OCI-LY7 (cell line): ENCODE data around the gene IRF8. TPM values are rescaled to one million over a fixed set of nuclear protein-coding genes. Genes with fewer than 3 reads are reported as not detected.
A peak's percentile ranks its signal among the peaks of the same experiment; 100 is the strongest.

Experiments
- BruUV-seq: library from RNA; stranded (reverse); fragments of 400-500 nt; replicated peaks from 2 replicates; lab custom pipeline; 2021; lab: Mats Ljungman, UMichigan
- CTCF ChIA-PET: fragments of 300-600 bp; sonication (Branson Sonifier 250); formaldehyde crosslinking; loops from one replicate; lab custom pipeline; 2022; ENCODE audit warnings: antibody characterized with exemption; ENCODE audit not compliant: unreplicated experiment; lab: Charles Lee
- POLR2A ChIA-PET: fragments of 300-600 bp; sonication (Branson Sonifier 250); formaldehyde crosslinking; loops from one replicate; lab custom pipeline; 2022; ENCODE audit warnings: antibody characterized with exemption; lab: Charles Lee
- DNase-seq: peaks from one replicate; pipeline ENCODE4 v3.0.0-alpha.2; 2015; ENCODE audit warnings: low spot score
- H2AFZ ChIP-seq: fragments of 200-600 bp; sonication (generic), shearing (Covaris generic); 2 replicates; pipeline ENCODE4 v1.6.1; 2014; ENCODE audit warnings: mild to moderate bottlenecking, antibody characterized with exemption, low read length, moderate library complexity
- H3K27ac ChIP-seq: fragments of 200-600 bp; sonication (generic); 2 replicates; pipeline ENCODE4 v1.5.1; 2014; ENCODE audit warnings: mixed run types, low read depth, mild to moderate bottlenecking, moderate library complexity, low read length, inconsistent platforms; ENCODE audit not compliant: poor library complexity, severe bottlenecking
- H3K36me3 ChIP-seq: fragments of 200-600 bp; sonication (generic); 2 replicates; pipeline ENCODE4 v1.6.1; 2014; ENCODE audit warnings: mild to moderate bottlenecking, antibody characterized with exemption, low read length, moderate library complexity, mixed read lengths; ENCODE audit not compliant: insufficient read depth
- H3K4me1 ChIP-seq: fragments of 200-600 bp; sonication (generic); 2 replicates; pipeline ENCODE4 v1.5.1; 2014; ENCODE audit warnings: mild to moderate bottlenecking, low read length; ENCODE audit not compliant: insufficient read depth, poor library complexity, severe bottlenecking
- H3K4me2 ChIP-seq: fragments of 200-600 bp; sonication (generic); 2 replicates; pipeline ENCODE4 v1.6.1; 2014; ENCODE audit warnings: mild to moderate bottlenecking, low read length
- H3K4me3 ChIP-seq: fragments of 200-600 bp; sonication (generic); 2 replicates; pipeline ENCODE4 v1.5.1; 2014; ENCODE audit warnings: mild to moderate bottlenecking, low read depth, low read length; ENCODE audit not compliant: poor library complexity, severe bottlenecking
- H3K79me2 ChIP-seq: fragments of 200-600 bp; sonication (generic); 2 replicates; pipeline ENCODE4 v1.6.1; 2016; ENCODE audit warnings: low read depth, mild to moderate bottlenecking, low read length, moderate library complexity, mixed read lengths; ENCODE audit not compliant: insufficient read depth
- H3K9me2 ChIP-seq: fragments of 200-600 bp; sonication (generic); 2 replicates; pipeline ENCODE4 v1.6.1; 2016; ENCODE audit warnings: mild to moderate bottlenecking, low read length, mixed read lengths; ENCODE audit not compliant: insufficient read depth
- H3K9me3 ChIP-seq: fragments of 200-600 bp; sonication (generic); 2 replicates; pipeline ENCODE4 v1.6.1; 2014; ENCODE audit warnings: mild to moderate bottlenecking, mixed run types, low read length, mixed read lengths
- H4K20me1 ChIP-seq: fragments of 200-600 bp; sonication (generic); 2 replicates; pipeline ENCODE4 v1.6.1; 2014; ENCODE audit warnings: mild to moderate bottlenecking, antibody characterized with exemption, low read length, moderate library complexity, mixed read lengths; ENCODE audit not compliant: insufficient read depth
- EZH2phosphoT487 ChIP-seq: fragments of 200-600 bp; sonication (generic); IDR thresholded peaks from 2 replicates; pipeline ENCODE4 v1.6.1; 2018; ENCODE audit warnings: low read depth, borderline replicate concordance, mild to moderate bottlenecking, mixed run types, antibody characterized with exemption, low read length, moderate library complexity, mixed read lengths
- intact Hi-C: fragments of 100-400 bp; cut with micrococcal nuclease; formaldehyde crosslinking; loops from one replicate; pipeline ENCODE4 v1.10.0; 2022; ENCODE audit not compliant: unreplicated experiment
- total RNA-seq, 2 experiments: library from RNA; depleted of rRNA in 1 of 2; stranded (reverse); fragments of >200 nt in 1 of 2; shearing (Covaris generic) in 1 of 2; gene quantifications; 2 replicates each; pipeline ENCODE4 v1.2.3, GENCODE V29; 2014 to 2022
- TF ChIP-seq, protein P1 (sequence below): fragments of 200-600 bp; sonication (generic); conservative IDR thresholded peaks from 2 replicates; pipeline ENCODE4 v1.5.1; 2014; ENCODE audit warnings: mild to moderate bottlenecking, antibody characterized with exemption, low read length, moderate library complexity, mixed read lengths

Gene IRF8
- total RNA-seq, 2 experiments from 2014 or later = 181 to 224 TPM

- peaks cover 65% of the 10 kb centered on the region for H3K4me1 ChIP-seq
- POLR2A ChIA-PET = interaction anchor here (1.1 kb wide), 1 partner anchor 17 kb away, joined by 4 read pairs; no protein-coding TSS in a partner anchor
Observed at GRCh38 chr16:85948138-85948509, 49.2 kb downstream of the IRF8 start.

GRCh38 chr16:85948616-85949265 is 49.8 kb downstream of the IRF8 start:
- no TSS peak for BruUV-seq
- TF ChIP-seq EZH2phosphoT487 = no peak
- TF ChIP-seq, protein P1, sequence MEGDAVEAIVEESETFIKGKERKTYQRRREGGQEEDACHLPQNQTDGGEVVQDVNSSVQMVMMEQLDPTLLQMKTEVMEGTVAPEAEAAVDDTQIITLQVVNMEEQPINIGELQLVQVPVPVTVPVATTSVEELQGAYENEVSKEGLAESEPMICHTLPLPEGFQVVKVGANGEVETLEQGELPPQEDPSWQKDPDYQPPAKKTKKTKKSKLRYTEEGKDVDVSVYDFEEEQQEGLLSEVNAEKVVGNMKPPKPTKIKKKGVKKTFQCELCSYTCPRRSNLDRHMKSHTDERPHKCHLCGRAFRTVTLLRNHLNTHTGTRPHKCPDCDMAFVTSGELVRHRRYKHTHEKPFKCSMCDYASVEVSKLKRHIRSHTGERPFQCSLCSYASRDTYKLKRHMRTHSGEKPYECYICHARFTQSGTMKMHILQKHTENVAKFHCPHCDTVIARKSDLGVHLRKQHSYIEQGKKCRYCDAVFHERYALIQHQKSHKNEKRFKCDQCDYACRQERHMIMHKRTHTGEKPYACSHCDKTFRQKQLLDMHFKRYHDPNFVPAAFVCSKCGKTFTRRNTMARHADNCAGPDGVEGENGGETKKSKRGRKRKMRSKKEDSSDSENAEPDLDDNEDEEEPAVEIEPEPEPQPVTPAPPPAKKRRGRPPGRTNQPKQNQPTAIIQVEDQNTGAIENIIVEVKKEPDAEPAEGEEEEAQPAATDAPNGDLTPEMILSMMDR = no peak
- Histone ChIP-seq H3K27ac (no peak overlapping the region), H3K4me1 (peaks cover 65% of the 10 kb centered on the region), H3K9me2 (no peaks in the 10 kb centered on the region), H3K9me3 (no peaks in the 10 kb centered on the region), H3K4me2 (0 out of 2 replicates have a peak overlapping the region, but pooled peaks have one; percentile 64), H4K20me1 (no peaks in the 10 kb centered on the region), H3K4me3 (no peak overlapping the region), H3K36me3 (no peaks in the 10 kb centered on the region), H2AFZ (no peak overlapping the region), H3K79me2 (no peaks in the 10 kb centered on the region)
- no peak for DNase-seq
- intact Hi-C loops = no loop called here
- CTCF ChIA-PET = interaction anchor here (0.6 kb wide), 1 partner anchor 19 kb away, joined by 3 read pairs; no protein-coding TSS in a partner anchor
- POLR2A ChIA-PET = no interaction called here

More at GRCh38 chr16:85948138-85948509, 49.2 kb downstream of the IRF8 start:
- TF ChIP-seq EZH2phosphoT487 = no peak
- TF ChIP-seq, protein P1 = no peak
- no peaks in the 10 kb centered on the region for H3K9me2 ChIP-seq
- H2AFZ ChIP-seq = peak overlapping the region; percentile 57; the same call in 1 of the 2 replicates
- DNase-seq = peak; percentile 36
- H3K9me3 ChIP-seq = no peaks in the 10 kb centered on the region
- H3K79me2 ChIP-seq = no peaks in the 10 kb centered on the region
- H3K4me3 ChIP-seq = peak overlapping the region; percentile 38
- peak overlapping the region; percentile 64 for H3K4me2 ChIP-seq
- no peaks in the 10 kb centered on the region for H3K36me3 ChIP-seq
- BruUV-seq = no TSS peak
- CTCF ChIA-PET = interaction anchor here (0.6 kb wide), 1 partner anchor 18 kb away, joined by 3 read pairs; no protein-coding TSS in a partner anchor
- no peak overlapping the region for H3K27ac ChIP-seq
- intact Hi-C loops = no loop called here
- no peaks in the 10 kb centered on the region for H4K20me1 ChIP-seq
